H1 (cell line): ENCODE results near the gene CCL28. TPM values are rescaled to one million over a fixed set of nuclear protein-coding genes. Genes with fewer than 3 reads are reported as not detected.

Experiments
- JUN ChIP-seq: IDR thresholded peaks from 2 replicates; pipeline ENCODE4 v1.6.1; 2011; ENCODE audit warnings: low read depth, mild to moderate bottlenecking, improper control_type of control experiment, low read length
- MAFK ChIP-seq: IDR thresholded peaks from 2 replicates; pipeline ENCODE4 v1.6.1; 2012; ENCODE audit warnings: low read depth, mild to moderate bottlenecking, improper control_type of control experiment, low read length
- NRF1 ChIP-seq: IDR thresholded peaks from 2 replicates; pipeline ENCODE4 v1.6.1; 2011; ENCODE audit warnings: mild to moderate bottlenecking, low read depth, low read length, improper control_type of control experiment
- SAP30 ChIP-seq: fragments of 300-600 bp; sonication (generic); IDR thresholded peaks from 2 replicates; pipeline ENCODE4 v1.7.1; 2012; ENCODE audit warnings: low read length, moderate library complexity, mild to moderate bottlenecking, inconsistent platforms; ENCODE audit not compliant: insufficient read depth, insufficient replicate concordance
- polyA plus RNA-seq, 7 experiments: library from polyadenylated mRNA; depleted of rRNA in 3 of 7; stranded (reverse) in 5 of 7; unstranded in 2 of 7; fragments of >200 nt in 5 of 7; fragments of 200-250 nt in 2 of 7; gene quantifications; 1 replicate in 5 of 7; 2 replicates in 1 of 7; 4 replicates in 1 of 7; pipeline versions ENCODE4 v1.2.1 to v1.2.3, GENCODE V29; 2011 to 2013; ENCODE audit warnings: missing spikeins in 2 of 7, mixed read lengths in 2 of 7
- total RNA-seq: library from RNA; stranded (reverse); fragmentation: NEBNext Ultra II Directional; extraction: Animal tissue kit (Norgen Biotek cat#: 25700); gene quantifications from 2 replicates; pipeline ENCODE4 v1.2.1, GENCODE V29; 2021

Gene CCL28
- total and polyA plus RNA-seq, 2 of the 8 experiments (the other 6 are each of a cell fraction or from before 2014, with no cell fraction given), result 0.95 TPM; not detected in 1

DNA sequence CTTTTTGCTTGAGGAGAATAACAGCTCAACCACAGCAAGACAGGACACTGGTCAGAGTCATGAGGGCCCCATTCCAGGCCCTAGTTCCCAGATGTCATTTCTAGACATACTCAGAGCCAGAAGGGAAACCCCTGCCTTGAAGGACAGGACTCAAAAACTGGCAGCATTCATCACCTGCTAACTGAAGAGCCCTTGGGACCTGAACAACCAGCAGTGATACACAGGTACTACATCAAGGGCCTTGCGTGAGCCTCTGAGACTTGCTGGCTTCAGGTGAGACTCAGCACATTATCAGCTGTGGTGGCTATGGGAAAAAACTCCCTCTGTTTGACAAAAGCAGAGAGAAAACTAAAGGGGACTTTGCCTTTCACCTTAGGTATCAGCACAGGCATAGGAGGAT lies 48.9 kb upstream of the CCL28 start (continued):
- no peak for TF ChIP-seq JUN
- no peak for TF ChIP-seq MAFK
- TF ChIP-seq SAP30, result no peak
- TF ChIP-seq NRF1, result no peak
